HG03378 (cell line): ENCODE measurements around the gene JAG2.

ENCODE experiments used
- ATAC-seq: cut with Tn5 transposase; IDR thresholded peaks from one replicate; pipeline ENCODE4 v1.9.1; 2021; ENCODE audit warnings: mild to moderate bottlenecking, moderate library complexity; ENCODE audit not compliant: unreplicated experiment

Gene JAG2

DNA sequence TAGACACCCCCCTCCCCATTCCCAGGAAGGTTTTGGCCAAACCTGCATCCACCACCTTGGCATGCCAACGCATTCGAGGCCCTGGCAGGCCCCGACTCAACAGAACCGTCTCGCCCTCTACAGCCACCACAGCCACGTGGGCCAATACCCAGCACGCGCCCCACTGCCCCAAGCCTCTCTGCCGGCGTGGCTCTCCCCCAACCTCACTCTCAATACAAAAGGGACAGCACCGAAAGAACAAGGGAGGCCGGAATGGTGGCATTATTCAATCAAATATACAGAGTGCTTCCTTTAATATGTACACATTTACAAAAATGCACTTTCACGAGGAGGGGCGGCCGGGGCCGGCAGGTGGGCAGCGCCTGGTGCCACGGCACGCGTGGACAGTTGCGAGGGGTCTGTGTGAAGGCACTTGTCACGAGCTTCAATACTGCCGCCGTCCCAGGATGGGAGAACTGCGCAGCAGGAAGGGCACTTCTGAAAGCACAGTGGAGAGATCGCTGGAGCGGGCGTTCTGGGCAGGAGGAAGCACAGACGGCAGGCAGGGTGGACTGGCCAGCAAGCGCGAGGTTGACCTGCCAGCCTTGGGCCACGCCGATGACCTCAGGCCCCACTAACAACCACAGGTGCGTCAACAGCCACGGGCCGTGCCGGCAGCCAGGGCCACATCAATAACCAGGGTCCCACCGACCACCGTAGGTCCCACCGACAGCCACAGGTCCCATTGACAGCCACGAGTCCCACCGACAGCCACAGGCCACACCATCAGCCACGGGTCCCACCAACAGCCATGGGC, 26.9 kb downstream of the JAG2 start:
- no peak for ATAC-seq

DNA sequence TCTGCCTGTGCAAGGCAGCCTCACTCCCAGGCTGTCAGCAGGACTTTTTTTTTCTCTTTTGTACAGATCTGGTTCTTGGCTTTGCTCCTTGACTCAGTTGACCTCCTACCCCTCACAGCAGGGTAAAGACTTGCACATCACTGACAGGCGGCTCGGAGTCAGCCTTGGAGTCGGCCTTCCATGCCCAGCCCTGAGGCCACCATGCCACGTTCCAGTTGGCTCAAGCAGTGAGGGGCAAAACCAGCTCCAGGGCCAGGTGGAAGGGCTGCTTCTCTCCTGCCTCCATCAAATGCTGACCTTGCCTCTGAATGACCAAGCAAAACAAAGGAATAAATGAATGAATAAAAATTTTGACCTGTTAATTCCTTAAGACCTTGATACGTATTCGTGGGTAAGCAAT, 27.6 kb downstream of the JAG2 start:
- no peak for ATAC-seq

- ATAC-seq: no peak
Observed at GRCh38 chr14:105140581-105140980, 28.0 kb downstream of the JAG2 start.

DNA sequence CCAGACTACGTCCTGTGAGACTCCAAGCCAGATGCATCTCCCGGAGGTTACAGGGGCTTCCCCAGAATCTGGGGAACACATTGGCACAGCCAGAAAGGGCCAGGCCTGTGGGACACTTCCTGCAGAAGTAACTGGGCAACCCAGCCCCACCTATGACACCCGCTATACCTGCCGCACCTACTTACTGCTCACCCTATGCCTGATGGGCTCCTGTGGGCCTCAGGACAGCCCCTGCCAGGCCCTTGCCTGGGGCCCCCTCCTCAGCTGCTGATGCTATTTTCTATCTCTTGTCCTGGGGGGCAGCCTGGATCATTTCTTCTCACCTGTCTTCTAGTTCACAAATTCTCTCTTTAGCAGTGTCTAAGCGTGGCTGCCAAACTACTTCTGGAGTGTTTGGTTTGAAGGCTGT, 28.7 kb downstream of the JAG2 start:
- ATAC-seq: no peak

DNA sequence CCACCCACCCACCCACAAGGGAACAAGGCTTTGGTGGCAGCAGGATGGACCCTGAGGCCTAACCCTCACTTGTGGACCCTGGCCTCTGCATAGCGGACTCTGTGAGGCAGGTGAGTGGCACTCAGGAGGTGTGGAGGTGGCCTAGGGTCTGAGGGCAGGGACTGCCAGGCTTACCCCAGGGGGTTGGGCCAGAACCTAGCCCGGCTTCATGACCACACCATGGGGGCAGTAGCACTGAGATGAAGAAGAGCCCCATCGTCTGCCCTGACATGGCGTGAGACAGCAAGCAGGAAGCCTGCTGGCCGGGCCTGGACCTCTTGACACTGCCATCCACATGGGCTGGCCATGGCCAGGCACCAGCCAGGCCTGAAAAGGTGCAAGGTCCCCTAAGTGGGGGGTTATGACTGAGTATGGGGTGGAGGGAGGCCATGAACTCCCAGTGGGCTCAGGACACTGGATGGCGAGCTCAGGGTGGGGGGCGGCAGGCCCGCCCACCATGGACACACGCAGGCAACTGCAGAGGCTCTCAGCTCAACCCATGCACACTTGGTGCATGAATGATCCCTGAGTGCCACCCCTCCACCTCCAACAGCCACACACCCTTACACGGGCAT, 29.3 kb downstream of the JAG2 start:
- no peak for ATAC-seq

DNA sequence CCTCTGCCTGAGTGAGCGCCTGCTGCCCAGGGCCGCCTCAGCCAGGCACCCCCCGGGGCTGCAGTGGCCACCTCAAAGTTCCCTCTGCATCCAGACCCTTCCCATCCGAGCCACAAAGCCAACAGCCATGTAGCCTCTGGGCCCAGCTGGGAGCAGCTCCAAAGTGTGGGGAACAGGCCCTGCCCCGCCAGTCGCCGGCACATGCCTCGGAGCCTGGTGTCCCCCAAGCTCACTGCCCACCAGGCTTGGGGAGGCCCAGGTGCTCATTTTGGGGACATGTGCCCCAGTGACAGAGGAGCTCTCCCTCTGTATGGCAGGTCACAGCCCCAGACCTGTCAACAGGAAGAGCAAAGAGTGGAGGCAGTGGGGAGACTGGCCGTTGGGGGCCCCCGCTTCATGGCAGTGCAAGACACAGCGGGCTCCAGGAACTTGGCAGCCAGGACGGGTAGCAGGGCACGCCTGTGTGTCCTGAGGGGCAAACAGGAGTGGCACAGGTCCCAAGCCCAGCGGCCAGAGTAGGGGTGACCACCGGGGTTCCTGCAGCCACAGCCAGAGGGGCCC, 29.9 kb downstream of the JAG2 start:
- no peak for ATAC-seq

- ATAC-seq: no peak
Observed at GRCh38 chr14:105138021-105138541, 30.5 kb downstream of the JAG2 start.

DNA sequence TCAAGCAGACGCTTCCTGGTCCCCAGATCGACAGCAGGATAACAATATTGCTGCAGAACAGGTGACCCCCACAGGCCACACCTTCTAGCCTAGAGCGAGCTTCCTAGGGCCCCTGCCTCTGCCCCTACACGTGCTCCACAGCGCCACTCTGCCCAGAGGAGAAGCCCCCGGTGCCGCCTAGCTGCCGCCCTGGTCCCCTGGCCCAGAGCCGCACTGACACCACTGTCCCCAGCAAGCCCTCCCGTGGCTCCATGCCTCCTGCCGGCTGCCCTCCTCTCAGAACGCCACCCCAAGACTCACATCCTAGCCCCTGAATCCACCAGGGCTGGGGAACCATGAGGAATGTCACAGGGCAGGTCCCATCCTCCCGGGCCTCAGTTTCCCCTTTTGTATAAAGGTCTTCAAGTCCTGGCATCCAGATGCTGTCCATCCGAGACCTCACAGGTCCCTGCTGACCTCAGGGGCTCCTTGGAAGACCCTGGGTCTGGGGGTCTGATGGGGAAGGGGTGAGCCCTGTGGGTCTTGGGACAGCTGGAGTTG, 31.0 kb downstream of the JAG2 start:
- no peak for ATAC-seq

DNA sequence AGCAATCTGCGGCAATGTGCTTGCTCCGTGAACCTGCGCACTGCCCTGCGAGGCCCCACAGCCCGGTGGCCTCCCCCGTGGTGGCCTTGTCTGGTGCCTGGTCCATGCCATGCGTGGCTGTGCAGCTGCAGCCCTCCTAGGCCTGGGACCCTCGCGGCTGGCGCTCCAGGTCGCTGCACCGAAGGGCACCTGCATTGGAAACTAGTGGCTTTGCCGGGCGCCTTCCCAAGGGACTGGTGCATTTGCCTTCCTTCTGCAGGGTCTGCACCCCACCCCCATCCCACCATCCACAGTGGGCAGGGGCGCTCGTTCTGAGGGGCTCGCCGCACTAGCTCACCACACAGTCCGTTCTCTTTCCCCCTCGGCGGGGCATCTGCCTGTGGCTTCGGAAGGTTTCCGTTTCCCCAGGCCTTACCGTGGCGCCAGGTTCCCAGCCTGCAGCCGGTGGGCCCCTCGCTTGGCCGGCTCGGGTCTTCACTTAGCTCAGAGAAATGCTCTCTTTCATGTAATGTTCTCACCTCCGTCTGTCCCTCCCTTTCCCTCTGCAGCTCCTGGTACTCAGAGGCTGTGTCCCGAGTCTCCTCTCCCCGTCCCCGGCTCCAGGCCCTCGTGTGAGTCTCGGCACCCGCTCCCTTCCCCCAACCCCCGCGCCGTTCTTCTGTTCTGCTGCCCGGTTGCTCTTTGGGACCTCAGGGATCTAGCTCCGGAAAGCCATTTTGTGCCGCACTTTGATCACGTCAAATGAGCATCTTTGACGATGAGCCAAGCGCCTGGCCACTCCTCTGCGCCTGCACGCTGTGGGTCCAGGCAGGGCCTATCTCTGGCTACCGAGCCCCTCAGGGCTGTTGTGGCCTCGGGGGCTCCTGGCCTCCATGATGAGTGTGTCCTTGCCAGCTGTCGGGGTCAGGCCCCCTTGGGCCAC, 31.9 kb downstream of the JAG2 start:
- ATAC-seq: no peak

DNA sequence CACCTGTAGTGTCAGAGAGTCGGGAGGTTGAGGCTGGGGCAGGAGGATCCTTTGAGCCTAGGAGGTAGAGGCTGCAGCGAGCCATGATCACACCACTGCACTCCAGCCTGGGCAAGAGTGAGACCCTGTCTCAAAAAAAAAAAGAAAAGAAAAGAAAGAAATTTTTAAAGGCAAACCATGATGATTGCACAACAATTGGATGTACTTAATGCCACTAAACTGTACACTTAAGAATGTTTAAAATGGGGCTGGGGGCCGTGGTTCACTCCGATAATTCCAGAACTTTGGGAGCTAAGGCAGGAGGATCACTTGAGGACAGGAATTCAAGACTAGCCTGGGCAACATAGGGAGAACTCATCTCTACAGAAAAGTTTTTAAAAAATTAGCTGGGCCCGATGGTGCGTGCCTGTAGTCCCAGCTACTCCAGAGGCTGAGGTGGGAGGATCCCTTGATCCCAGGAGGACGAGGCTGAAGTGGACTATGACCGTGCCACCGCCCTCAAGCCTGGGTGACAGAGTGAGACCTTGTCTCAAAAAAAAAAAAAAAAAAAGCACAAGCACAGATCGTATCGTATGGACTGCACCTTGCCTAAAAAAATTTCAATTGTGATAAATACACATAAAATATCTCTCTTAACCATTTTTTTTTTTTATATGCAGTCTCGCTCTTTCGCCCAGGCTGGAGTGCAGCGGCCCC, 32.7 kb downstream of the JAG2 start:
- ATAC-seq: no peak

GRCh38 chr14:105132921-105133654, 35.5 kb downstream of the JAG2 start:
- ATAC-seq: no peak

DNA sequence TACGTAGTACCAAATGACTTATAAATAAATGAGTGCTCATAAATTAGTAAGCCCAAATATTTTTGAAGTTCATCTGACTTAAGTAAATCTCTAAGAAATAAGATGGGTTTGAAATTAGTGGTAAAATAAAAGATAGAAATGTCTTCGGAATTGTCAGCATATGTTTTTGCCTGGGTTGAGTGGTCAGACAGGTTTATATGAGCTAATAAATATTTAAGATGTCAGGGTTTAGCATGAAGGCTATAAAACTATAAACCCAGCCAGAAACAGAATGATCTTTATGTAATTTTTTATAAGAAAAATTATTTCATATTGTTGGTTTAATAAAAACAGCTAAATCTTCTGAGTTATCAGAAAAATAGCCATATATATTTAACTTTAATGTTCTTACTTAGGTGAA, 37.3 kb downstream of the JAG2 start:
- no peak for ATAC-seq

DNA sequence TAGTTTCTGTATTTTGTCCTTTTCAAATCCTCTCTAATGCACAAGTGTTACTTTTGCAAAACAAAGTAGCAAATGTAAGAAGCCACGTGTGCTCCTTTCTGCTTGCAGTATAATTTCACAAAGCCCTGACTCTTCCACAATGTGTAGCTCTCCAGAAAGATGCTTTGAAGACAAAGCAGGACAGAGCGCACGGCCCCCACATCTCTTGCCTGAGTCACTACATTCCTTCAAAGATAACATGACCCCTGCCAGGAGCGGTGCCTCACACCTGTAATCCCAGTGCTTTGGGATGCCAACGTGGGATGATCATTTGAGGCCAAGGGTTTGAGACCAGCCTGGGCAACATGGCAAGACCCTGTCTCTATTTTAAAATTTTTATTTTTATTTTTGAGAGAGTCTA, 40.5 kb downstream of the JAG2 start:
- no peak for ATAC-seq

- no peak for ATAC-seq
Observed at GRCh38 chr14:105126981-105127329, 41.6 kb downstream of the JAG2 start.

- ATAC-seq: no peak
Observed at GRCh38 chr14:105126126-105126980, 42.2 kb downstream of the JAG2 start.

- ATAC-seq: no peak
Observed at GRCh38 chr14:105124823-105125222, 43.8 kb downstream of the JAG2 start.

DNA sequence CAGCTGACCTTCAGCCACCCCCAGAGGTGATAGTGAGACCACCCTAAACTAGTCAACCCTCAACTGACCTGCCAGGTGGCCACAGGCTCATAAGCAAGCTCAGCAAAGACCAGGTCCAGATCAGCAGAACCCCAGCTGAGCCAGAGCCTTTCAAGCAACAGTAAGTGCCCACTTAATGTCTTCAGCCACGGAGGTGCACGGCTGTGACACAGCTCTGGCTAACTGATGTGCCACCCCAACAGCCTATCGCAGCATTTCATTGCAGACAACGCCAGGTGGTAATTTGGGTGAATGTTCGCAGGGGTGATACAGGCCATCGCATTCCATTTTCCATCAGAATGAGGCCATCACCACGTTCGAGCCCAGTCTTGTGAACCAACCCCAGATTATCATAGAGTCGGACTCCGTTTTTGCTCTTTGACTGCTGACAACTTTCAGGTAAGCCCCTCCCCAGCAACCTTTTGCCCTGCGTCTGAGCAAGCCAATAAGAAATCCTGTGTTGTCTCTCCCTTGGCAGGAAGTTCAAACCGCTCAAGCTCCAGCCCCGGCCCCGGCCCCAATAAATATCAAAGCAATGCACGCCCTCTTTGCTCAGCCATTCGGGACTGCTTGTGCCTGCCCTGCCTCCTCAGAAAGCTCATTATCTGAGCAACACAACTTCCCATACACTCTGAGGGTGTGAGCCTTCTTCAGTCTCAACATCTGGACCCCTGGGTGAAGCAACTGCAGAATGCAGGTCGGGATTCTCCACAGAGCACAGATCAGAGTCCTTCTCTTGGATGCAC, 44.4 kb downstream of the JAG2 start:
- ATAC-seq: no peak
